Amniotic stem cell (primary cell): ENCODE data around the gene KLHL17.
"Not testable (repeated sequence)": the region's sequence is repeated elsewhere in the genome, so short reads cannot be mapped to it uniquely, and the experiment has no call there.

Experiments
- DNase-seq: peaks from one replicate; lab custom pipeline; 2025; lab: John Stamatoyannopoulos, UW

KLHL17 gene

DNA sequence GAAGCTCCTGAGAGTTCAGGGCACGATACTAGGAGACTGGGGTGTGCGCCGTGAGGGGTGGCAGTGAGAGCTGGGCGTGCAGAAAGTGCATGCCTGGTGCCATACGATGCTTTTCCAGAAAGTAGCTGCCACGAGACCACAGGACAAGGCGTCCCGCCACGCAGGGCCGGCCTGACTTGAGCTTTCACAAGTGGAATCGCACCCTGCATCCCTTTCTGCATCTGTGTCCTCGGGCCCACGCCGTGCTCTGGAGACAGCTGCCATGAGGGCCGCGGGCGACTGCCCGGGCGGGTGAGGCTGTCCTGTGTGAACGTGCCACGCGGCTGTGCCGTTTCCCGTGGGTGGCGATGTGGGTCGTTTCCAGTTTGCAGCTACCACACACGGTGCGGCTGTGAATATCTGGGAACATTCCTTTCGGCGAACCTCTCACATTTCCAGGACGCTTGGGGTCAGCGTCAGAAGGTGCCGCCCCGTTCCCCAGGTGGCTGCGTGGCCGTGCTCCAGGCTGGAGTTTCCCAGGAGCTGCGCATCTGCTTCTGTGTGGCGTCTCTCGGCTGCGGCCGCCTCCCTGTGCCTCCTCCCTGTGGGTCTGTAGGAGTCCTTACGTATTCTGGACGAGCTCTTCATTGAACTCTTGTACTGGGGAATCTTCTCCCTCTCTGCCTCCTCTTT, 22.5 kb downstream of the KLHL17 start:
- DNase-seq: no peak

DNA sequence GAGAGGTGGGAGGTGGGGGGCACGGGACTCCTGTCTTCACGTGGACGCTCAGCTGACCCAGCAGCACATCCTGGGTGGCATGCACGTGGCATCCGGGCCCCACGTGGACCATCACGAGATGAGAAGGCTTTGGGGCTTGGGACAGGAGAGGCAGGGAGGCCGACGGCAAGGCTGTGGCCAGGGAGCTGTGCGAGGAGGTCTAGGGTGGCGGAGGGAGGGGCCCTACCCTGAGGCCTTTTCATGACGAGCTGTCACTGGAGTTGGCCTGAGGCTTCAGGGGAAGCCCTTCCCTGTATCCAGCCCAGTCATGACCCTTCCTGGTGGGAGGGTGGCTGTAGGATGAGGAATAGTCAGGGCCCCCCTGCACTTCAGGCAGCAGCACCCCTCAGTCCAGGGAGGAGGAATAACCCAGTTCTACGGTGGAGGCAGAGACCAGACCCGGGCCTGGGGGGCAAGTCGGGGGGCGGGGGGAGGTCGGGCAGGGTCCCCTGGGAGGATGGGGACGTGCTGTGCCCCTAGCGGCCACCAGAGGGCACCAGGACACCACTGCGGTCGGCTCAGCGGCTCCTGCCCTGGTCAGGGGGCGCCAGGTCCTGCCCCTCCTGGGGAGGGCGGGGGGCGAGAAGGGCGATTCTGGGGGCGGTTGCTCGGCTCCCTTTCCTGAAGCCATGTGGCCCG, 23.6 kb downstream of the KLHL17 start:
- DNase-seq: no peak

DNA sequence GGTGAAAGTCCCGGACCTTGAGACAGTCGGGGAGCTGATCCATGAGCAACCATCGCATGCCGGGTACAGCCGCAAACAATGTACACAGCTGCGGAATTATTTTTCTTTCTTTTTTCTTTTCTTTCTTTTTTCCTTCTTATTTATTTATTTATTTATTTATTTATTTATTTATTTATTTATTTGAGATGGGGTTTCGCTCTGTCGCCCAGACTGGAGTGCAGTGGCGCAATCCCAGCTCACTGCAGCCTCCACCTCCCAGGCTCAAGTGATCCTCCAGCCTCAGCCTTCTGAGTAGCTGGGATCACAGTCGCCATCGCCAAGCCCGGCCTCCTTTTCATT, 24.1 kb downstream of the KLHL17 start:
- no peak for DNase-seq

DNA sequence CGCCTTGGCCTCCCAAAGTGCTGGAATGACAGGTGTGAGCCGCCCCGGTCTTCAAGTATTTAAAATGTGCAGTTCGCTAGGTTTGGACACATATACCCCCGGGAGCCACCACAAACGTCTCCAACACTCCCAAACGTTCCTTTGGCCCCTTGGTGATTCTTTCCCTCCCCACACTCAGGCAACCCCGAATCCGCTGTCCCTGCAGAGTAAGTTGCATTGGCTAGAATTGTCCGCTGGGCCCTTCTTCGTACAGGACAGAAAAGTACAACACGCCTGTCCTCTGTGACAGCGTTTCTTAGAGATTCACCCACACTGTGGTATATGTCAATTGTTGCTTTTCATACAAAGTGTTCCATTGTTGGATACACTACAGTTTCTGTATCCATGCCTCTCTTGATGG, 24.7 kb downstream of the KLHL17 start:
- DNase-seq: no peak

DNA sequence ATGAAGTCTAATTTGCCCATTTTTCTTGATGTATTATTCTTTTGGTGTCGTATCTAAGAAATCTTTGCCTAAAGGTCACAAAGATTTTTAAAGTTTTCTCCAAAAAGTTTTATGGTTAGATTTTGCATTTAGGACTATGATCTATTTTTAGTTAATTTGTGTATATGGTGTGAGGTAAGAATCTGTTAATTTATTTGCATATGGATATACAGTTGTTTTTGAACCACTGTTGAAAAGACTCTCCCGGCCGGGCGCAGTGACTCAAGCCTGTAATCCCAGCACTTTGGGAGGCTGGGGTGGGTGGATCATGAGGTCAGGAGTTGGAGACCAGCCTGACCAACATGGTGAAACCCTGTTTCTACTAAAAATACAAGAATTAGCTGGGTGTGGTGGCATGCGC, 27.7 kb downstream of the KLHL17 start:
- not testable (repeated sequence) for DNase-seq

DNA sequence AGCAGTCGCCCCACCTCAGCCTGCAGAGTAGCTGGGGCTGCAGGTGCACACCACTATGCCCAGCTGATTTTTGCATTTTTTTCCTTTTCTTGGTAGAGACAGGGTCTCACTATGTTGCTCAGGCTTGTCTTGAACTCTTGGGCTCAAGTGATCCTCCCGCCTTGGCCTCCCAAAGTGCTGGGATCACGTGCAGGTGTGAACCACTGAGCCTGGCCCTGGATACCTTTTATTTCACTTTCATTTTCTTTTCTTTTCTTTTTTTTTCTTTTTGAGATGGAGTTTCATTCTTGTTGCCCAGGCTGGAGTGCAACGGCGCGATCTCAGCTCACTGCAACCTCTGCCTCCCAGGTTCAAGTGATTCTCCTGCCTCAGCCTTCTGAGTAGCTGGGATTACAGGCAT, 30.9 kb downstream of the KLHL17 start:
- not testable (repeated sequence) for DNase-seq

DNA sequence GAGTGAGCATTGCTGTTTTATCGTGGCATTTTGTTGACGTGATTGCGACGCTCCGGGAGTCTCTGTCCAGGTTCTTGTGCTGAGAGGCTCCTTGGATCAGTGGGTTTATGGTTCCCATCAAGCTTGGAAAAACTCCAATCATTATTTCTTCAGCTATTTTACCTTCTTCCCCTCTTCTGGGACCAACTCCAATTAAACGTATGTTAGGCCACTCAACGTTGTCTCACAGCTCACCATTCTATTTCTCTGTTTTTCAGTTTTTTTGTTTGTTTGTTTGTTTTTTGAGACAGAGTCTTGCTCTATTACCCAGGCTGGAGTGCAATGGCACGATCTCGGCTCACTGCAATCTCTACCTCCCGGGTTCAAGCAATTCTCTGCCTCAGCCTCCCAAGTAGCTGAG, 31.5 kb downstream of the KLHL17 start:
- no peak for DNase-seq

DNA sequence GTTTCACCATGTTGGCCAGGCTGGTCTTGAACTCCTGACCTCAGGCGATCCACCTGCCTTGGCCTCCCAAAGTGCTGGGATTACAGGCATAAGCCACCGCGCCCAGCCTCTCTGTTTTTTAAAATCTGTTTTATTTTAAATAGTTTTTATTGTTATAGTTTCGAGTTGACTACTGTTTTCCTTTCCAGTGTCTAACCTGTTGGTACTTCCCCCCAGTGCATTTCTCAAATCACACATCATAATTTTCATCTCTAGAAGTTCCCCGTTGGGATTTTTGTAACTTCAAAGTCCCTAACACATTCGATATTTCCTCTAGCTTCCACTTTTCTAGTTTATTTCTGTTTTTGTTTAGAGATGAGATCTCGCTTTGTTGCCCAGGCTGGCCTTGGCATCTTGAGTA, 32.0 kb downstream of the KLHL17 start:
- no peak for DNase-seq

DNA sequence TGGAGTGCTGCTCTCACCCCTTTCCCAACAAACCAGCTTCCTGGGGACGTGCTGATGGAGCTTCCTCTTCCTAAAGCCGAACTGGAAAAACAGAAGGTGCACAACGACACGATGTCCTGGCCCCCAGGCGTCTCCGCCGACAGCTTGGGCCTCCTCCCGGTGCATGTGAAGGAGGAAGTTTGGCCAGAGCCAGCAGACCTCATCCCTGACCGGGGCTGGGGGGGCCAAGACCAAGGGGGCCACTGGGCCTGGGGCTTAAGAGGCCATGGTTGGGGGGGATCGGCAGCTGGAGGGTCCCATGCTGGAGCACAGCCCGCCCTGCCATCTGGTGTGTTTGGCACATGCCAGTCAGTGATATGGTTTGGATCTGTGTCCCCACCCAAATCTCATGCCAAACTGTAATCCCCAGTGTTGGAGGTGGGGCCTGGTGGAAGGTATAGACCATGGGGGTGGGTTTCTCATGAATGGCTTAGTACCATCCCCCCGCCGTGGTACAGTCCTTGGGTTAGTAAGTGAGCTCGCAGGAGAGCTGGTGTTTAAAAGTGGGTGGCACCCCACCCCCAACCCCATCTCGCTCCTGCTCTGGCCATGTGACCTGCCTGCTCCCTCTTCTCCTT, 33.1 kb downstream of the KLHL17 start:
- DNase-seq: no peak

DNA sequence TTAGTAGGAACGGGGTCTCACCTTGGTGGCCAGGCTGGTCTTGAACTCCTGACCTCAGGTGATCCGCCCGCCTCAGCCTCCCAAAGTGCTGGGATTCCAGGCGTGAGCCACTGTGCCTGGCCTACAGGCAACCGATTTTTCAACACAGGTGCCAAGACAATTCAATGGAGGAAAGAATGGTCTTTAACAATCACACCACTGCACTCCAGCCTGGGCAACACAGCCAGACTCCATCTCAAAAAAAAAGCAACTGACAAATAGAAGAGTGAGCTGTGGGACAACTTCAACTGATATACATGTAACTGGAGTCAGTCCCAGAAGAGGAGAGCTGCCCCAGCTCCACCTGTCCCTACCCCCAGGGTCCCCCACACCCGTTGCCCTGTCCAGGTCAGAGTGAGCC, 34.2 kb downstream of the KLHL17 start:
- not testable (repeated sequence) for DNase-seq

DNA sequence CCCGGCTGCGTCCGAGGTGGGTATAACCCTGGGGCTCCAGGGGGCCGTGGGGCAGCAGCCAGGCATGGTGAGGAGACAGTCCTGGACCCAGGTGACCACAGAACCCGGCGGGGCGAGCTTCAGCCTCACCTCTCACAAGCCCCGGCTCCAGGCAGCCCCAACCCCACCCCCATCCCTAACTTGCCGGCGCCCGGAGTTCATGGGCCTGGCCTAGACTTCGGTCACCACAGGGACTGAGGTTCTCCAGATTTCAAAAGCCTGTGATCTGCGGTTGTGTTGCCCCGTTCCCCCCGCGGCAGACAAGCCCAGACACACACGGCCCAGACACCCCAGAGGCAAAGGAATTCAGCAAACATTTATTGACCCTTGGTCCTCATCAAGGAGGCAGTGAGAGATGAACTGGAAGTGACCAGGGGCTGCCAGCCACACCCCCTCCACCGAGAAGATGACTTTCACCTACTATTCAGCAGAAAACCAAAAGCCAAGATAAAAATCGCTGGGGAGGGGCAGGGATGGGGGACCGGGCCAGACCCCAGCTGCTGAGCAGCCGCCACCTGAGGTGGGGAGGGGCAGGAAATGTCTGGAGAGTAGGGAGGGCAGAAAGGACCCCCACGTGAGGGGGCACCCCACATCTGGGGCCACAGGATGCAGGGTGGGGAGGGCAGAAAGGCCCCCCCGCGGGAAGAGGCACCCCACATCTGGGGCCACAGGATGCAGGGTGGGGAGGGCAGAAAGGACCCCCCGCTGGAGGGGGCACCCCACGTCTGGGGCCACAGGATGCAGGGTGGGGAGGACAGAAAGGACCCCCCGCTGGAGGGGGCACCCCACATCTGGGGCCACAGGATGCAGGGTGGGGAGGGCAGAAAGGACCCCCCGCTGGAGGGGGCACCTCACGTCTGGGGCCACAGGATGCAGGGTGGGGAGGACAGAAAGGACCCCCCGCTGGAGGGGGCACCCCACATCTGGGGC, 35.6 kb downstream of the KLHL17 start:
- no peak for DNase-seq

DNA sequence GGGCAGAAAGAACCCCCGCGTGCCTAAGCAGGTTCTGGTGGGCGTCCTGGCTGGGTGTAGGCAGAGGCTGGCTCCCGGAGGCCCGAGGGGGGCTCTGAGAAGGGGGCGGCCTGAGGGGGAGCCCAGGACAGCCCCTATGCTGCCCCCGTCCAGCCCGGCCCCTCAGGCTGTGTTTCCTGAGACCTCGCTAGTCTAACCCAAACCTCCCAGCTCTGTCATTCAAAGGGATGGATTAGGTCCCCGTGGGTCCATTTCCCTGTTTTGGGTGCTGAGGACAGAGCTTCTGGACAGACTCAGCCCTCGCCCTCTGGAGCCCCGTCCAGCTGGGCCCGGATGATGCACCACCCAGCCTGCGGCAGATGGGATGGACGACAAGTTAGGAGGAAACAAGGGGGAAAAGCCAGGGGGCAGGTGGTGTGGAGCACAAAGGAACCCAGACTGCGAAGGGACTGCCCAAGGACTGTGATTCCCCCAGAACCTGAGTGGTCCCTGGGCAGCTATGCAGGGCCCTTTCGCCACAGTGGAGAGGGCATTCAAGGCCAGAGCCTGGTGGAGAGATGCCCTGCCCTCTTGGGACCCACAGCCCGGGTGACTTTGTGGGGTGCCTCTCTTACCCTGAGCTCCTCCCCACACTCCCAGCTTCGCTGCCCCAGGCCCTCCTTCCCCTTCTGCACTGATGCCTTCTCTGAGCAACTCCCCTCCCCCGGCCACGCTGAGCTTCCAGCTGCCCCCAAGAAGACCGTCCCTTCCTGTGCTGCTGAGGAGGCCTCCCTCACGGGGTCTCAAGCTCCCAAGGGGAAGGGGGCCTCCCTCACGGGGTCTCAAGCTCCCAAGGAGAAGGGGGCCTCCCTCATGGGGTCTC, 36.7 kb downstream of the KLHL17 start:
- no peak for DNase-seq

DNA sequence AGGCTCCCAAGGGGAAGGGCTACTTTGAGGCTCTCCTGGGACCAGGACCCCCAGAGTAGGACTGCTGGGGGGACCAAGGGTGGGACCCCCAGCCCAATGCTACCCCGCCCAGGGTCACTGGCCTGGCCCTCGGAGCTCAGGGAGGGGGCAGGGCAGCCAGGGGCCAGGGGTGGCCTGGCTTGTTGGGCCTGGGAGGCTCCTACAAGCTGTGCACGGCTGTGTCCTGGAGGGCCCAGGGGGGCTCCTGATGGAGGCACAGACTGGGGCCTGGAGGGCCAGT, 37.3 kb downstream of the KLHL17 start:
- no peak for DNase-seq

DNA sequence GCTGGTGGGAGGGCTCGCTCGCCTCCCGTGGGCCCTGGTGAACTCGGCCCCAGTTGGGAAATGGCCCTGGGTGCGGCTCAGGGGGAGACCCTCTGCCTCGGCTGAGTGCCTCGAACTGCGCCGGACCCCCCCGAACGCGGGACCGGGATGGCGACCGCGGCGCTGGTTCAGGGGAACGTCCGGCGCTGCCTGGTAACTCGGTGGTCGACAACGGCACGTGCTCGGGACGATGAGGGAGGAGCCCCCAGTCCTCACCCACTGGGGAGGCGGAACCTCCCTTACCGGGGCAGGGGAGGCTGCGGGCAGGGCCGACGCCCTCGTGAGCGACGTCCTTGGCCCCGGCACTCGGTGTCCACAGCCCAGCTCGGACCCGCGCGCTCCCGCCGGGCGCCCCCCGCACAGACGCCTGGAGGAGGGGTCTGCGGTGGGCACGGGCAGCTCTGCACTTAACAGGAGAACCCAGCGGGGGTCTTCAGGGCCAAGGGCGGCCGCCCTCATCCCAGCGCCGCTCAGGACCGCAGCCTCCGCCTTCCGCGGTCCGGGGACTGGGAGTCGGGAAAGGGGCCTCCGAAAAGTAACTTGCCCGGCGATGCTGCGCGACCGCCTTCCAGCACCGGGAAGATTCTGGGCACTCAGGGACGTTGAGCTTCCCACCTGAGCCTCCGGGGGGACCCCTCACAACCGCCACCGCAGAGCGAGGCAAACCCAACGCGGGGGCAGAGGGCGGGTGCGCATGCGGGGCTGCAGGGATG, 37.8 kb downstream of the KLHL17 start:
- DNase-seq: no peak

DNA sequence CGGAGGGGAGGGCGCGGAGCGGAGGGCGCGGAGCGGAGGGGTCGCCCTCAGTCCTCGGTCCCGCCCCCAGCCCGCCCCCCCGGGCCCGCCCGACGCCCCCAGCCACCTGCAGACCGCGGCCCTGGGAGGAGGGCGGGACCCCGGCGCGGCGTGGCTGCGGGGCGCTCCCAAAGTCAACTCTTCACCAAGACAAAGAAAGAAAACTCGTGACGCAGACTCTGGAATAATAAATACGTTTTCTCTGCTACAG, 38.3 kb downstream of the KLHL17 start:
- DNase-seq: no peak

DNA sequence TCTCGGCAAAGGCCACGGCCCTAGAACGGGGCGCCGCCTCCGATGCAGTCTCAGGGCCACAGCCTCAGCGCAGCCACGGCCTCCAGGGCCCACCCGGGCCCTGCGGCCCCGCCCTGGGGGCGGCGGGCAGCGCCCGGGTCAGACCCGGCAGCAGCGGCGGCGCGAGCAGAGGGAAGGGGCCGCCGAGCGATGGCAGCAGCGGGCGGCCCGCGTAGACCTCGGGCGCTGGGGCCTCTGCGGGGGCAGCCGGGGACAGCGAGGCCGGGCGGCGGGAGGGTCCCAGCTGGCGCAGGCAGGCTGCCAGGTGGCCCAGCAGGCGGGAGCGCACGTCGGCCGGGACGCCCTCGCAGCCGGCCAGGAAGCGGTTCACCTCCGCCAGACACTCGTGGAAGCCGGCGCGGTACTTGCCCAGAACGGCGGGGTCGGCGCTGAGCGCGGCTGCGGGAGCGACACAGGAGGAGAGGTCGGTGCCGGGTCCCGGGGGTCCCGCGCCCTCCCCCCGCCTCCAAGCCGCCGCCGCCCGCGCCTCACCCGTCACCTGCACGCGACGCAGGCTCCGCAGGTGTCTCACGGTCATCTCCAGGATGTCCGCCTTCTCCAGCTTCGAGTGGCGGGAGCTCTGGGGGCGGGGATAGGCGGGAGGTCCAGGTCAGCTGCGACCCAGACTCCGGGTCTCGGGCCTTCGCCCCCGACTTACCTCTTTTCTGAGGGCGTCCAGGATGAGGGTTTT, 38.8 kb downstream of the KLHL17 start:
- no peak for DNase-seq

DNA sequence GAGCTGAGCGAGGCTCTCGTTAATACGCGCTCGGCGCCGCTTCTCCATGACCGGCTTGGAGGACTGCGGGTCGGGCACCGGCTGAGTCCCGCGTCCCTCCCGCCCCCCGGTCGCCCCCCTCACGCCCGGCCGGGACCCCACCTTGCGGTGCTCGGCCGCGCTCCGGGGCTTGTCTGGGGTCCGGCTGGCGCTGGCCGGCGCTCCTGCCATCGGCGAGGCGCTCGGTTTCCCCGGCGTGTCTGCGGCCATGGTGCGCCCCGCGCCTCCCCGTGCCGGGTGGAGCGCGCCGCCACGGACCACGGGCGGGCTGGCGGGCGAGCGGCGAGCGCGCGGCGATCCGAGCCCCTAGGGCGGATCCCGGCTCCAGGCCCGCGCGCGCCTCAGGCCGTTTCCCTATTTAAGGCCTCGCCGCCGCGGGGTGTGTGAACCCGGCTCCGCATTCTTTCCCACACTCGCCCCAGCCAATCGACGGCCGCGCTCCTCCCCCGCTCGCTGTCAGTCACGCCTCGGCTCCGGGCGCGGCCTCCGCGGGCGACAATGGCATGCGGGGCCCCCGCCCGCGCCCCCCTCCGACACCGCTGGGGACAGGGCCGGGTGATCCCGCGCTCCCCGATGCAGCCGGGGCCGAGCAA, 39.5 kb downstream of the KLHL17 start, which contains the start of gene HES4:
HES4 (minus strand) TSS at position 373 of the 632 bp plus-strand sequence; CDS start at position 249, 124 bp downstream.
- peak; percentile 84 for DNase-seq

DNA sequence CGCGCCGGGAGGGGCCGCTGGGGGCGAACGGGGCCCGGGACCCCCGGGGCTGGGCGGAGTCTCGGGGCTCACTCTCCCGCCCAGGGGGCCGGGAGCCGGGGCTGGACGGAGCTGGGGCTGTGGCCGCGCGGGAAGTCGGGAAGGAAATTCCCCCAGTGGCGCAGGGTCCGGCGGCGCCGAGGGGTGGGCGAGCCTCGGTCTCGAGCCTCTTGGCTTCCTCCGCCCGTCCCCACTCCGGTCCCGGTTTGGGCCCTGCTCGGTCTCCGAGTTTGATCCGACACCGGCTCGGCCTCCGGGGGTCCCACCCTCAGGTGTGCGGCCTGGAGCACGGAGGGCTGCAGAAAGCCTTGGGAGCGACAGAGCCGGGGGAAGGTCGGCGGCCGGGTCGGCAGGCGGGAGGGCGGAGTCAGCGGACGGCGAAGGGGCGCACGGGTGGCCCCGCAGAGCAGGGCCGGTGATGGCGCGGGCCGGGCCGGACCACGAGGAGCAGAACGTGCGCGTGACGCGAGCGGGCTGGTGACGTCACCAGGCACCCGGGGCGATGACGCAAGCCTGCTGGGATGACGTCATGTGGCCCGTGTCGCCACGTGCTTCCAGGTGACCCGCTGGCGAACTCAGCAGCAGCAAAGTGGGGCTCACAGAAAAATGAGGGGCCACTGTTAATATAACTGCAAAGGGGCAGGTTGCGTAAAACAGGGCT, 40.1 kb downstream of the KLHL17 start:
- DNase-seq: peak; percentile 56

DNA sequence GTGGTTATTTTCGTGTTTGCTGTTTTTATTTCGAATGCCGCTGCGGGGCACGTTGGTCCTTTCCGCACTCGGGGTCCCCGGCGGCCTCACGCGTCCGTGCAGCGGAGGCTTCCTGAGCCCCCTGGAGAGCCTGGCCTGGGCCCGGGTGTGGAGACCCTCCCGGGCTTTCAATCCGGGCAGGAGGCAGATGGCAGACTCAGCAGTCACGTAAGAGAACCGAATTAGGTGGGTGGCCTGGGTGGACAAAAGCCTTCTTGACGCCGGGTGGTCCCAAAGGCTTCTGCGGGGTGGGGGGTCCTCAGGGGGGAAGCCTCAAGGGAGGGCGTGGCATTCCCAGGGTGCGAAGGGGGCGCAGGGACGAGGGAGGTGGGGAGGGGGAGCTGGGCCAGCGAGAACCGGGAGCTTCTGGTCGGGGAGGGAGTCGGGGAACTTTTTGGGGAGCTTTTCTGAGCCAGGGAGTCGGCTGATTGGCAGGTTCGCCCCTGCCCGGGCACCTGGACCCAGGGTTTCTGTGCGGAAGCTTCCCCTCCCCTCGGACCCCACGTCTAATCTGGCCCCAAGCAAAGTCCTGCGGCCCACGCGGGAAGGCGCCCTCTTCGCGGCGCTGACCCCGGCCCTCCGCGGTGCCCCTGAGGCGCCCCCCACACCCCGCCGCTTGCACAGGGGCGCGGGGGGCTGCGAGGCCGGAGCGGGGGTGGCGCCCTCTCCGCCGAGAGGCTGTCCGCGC, 40.8 kb downstream of the KLHL17 start:
- DNase-seq: no peak
